ENCODE measurements around the gene LYRM4.
A peak's percentile ranks its signal among the peaks of the same experiment; 100 is the strongest.

The LYRM4 gene

DNA sequence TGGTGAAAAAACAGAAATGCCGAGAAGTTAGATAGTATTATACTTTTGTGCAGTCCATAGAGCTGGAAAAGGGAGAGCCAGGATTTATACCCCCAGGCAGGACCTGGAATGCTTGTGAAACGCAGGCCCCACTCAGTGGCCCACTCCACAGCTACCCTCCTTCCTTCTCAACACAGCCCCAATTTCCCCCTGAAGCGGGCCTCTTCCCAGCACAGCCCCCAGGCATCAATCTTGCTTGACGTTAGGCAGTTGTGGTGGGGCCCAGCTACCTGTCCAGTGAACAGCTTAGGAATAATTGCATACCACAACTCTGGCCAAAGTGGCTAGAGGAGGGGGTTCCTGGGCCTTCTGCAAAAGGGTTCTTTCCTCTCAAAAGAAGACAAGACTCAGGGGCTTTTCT is 114.4 kb downstream of the LYRM4 start:
- DNase-seq (ENCODE audit: low spot score), result no peak

DNA sequence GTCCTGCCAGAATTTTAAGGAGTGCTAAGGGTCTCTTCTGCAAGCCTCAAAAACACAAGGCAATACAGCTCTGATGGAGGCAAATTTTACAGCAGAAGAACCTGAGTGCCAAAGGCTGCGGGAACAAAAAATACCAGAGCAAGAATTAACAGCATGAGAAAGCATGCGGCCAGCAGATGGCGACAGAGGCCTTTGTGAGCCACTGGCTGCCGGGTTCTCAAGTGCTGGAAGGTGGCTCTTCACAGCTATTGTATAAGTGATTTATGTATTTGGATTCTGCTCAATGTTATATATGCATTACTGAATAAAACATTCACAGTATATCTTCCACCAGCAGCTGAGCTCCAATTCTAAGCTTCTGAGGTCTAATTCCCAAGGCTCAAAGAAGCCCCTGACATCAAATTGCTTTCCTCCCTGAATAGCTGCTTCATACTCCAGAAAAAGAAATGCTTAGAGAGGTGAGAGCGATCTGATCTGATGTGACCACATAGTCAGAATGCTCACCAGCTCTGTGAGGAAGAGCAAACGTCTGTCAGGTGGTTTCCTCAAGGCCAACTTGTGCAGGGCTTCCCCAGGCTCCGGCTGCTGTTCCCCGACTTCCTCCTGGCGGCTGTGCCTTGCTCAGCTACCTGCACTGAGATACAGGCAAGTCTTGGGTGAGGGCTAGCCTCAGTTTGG is 117.0 kb downstream of the LYRM4 start:
- DNase-seq (ENCODE audit: low spot score), result peak; percentile 83

- no peak for DNase-seq (ENCODE audit: low spot score)
These were observed 117.8 kb downstream of the LYRM4 start for GRCh38 chr6:5142915-5143314.

DNA sequence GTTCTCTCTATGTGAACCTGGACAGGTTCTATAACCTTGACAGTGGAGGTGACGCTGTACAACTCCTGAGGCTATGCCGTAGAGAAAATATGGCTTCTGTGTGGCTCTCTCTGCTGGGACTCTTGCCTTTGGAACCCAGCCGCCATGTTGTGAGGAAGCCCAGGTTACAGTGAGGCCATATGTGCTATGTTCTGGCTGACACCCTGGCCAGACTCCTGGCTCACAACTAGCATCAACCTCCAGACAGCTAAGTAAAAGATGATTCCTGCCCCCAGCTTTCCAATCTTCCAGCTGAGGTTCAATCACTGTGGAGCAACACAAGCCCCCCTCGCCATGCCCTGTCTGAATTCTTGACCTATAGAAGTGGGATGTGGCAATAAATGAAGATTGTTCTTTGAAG is 118.6 kb downstream of the LYRM4 start:
- no peak for DNase-seq (ENCODE audit: low spot score)

GRCh38 chr6:5141046-5141445 is 119.7 kb downstream of the LYRM4 start:
- DNase-seq (ENCODE audit: low spot score), result no peak

DNA sequence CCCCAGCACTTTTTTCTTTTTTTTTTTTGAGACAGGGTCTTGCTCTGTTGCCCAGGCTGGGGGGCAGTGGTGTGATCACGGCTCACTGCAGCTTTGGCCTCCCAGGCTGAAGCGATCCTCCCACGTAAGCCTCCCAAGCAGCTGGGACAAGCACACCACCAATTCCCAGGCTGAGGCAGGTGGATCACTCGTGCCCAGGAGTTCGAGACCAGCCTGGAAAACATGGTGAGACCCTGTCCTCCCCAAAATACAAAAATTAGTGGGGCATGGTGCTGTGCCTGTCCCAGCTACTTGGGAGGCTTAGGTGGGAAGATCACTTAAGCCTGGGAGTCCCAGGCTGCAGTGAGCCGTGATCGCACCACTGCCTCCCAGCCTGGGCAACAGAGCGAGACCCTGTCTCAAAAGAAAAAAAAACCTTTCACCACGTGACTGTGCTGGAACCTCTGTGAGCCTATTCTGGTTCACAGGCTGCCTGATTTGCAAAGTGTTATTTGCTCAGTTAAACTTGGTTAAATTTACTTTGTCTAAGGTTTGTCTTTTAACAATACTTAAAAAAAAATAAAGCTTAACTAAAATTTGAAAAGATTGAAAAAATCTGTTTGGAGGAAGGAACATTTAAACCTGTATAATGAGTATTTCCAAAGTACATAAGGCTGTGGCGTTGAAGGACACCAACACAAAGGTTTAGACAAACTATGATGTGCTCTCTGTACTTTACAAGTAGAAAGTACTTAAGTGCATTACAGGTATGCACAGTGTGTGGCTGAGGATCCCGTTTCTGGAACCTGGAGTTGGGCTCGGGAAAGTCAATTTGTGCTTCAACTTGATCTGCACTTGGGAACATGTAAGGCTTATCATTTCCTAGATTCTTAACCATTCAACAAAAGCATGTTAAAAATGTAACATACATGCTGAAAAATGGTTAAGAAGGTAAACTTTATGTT is 120.7 kb downstream of the LYRM4 start:
- no peak for DNase-seq (ENCODE audit: low spot score)

DNA sequence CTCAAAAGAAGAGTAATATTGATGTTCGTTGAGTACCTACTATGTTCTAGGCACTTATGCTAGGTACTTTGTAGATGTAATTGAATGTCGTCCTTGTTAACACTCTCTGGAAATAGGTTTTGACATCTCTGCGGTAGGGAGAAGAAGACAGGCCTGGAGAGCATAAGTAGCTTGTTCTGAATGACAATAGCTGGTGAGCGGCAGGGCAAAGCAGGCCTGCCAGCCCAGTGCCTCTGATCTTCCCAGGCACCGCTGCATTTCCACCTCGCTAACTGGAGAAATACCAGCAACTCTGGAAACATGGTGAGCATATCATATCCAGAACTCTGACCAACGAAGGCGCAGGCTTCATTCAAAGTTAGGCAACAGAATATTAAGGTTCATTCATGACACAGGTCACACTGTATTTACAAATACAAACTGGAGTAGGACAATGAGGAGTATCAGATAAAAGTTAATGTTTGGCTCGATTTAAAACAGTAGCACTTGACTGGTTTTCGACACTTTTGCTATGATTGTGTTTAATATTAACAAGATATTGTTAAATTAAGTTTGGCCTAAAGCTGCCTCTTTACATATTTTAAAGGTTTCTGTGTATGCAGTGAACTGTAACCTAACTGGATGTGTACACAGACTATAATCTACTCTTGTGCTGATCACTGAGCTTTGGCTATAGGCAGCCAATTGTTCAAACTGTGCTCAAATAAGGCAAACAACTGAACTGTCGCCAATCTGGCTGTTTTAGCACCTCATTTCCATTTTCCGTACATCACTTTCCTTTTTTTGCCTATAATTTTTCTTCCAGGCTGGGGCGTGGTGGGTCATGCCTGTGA is 121.5 kb downstream of the LYRM4 start:
- DNase-seq (ENCODE audit: low spot score), result no peak

- DNase-seq (ENCODE audit: low spot score), result no peak
These were observed 123.9 kb downstream of the LYRM4 start for GRCh38 chr6:5136851-5137250.

GRCh38 chr6:5135788-5136376 is 124.9 kb downstream of the LYRM4 start:
- DNase-seq (ENCODE audit: low spot score), result no peak

DNA sequence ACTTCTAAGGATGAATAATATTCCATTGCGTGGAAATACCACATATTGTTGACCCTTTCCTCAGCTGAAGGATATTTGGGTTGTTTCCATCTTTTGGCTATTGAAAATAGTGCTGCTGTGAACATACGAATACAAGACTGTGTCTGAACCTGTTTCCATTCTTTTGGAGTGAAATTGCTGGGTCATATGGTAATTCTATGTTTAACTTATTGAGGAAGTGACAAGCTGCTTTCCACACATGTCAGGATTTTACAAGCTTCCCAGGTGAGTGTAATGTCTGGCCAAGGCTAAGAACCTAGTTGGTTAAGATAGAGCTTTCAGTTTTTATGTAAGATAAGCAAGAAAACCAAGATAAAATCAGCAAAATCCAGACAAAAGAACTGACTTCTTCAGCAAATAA is 126.8 kb downstream of the LYRM4 start:
- no peak for DNase-seq (ENCODE audit: low spot score)

DNA sequence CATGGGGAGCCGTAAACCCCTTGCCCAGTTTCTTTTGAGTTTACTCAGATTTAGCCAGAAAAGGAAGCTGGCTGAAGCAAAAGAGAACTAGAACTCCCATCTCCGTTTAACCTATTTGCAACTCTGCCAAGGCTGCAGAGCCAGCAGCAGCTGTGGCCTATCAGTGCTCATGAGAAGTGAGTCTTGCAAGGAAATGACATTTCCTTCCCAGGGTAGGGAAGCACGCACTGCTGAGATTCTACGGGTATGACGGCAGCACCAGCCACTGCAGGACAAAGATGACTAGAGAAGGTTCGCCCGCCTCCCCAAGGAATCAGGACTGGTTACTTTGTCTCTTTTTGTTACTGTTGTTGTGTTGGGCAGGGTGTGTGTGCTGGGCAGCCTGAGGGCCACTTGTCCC is 128.0 kb downstream of the LYRM4 start:
- no peak for DNase-seq (ENCODE audit: low spot score)

DNA sequence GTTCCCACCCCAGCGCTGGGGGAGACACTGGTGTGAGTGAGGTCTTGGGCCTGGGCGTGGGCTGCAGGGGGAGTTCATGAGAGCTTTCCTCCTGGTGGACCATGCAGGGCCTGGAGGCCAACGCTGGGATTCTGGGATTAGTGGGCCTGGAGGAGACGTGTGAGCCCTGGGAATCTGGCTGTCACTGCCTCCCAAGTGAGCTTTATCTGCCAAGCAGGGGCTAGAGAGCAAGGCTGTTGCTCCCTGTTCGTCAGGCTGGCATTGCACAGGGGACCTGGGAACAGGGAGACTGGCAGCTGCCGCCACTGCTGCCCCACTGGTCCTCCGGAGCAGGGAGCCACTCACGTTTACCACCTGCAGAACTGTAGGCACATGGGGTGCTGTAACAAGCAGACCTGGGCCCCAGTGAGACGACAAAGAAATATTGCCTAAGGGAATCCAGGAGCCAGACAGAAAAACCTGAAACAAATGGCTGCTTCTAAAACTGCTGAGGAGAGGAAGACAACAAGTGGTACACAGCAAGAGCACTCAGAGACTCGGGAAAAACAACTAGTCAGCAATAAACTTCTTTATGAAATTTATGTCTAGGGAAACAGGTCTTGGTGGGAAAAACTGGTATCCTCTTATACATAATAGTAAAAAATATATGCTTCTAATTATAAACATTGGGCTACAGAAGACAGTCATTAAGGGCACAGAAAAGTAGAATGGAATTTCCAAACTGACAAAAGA is 130.4 kb downstream of the LYRM4 start:
- DNase-seq (ENCODE audit: low spot score), result no peak

DNA sequence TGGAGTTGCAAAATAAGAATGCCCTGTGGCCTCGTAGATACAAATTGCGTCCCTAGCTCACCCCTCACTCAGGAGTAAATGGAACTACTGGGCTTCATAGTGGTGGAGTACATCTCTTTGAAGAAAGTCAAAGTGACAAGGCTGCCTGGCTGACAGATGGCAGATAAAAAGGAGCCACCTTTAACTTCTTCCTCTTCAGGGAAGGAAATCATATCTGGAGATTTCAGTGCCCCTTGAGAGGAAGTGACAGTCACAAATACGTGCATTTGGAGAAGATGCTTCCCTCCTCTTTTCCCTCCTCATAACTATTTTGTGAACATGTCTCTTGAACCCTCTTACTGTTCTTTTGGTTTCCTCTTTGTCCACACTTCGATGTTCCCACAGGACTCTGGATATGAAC is 132.4 kb downstream of the LYRM4 start:
- no peak for DNase-seq (ENCODE audit: low spot score)

DNA sequence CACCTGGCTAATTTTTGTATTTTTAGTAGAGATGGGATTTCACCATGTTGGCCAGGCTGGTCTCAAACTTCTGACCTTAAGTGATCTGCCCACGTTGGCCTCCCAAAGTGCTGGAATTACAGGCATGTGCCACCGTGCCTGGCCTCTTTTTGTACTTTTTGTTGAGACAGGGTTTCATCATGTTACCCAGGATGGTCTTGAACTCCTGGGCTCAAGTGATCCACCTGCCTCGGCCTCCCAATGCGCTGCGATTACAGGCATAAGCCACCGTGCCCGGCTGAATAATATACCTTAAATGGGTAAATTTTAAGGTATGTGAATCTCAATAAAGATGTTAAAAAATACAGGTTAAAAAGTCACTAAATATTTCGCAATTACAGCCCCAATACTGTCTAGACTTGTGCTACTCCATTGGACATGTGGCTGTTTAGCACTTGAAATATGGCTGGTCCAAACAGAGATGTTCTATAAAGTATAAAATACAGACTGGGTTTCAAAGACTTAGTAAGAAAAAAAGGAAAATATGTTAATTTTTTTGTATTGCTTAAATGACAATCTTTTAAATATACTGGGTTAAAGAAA is 133.6 kb downstream of the LYRM4 start:
- no peak for DNase-seq (ENCODE audit: low spot score)

DNA sequence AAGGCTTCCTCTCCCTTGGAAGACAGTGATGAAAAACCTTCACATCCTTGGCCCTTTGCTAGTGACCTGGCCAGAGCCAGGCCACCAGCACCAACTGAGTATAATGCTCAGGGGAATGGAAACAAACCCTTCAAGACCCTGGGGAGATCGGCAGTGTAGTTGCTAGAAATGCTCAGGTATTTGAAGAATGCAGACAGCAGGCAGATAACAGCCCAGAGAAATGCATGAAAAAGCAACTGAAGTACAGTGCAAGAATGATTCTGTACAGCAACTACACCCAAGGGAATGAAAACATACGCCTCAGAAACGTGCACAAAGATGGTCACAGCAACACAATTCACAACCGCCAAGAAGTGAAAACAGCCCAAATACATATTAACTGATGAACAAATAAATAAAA is 134.5 kb downstream of the LYRM4 start:
- no peak for DNase-seq (ENCODE audit: low spot score)

DNA sequence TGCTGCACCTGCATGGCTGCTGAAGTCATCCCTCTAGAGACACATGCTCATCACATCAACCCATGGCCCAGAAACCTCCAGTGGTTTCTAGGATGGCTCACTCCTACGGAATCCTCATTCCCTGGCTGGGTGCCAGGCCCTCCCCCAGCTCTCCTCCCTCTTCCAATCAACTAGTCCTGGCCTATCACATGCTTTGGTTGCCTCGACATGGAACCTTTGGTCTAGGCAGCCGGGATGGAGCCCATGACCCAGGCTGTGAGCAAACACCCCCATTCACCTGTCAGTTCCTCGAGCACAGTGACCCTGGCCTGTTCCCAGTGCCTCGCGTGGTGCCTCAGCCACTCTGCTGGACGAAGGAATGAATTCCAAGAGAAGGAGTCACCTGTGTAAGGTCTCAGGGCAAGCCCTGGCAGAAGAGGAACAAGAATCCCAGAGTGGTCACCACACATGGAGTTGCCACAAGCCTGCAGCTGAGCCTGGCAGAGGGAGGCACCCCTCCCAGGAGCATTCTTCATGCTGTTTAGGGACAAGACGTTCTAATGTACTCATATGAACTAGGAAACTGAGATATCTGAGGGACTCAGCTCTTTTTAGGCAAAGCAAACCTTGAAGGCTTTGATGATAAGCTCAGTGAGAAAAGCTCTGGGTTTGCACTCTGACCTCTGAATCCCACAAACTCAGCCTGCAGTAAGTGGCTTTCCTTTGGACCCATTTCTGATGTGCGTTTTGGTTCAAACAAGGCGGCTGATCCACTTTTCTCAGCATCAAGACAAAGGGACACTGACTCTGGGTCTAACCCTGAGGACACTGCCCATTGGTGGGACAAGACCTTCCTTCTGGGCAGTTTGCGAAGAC is 135.4 kb downstream of the LYRM4 start:
- DNase-seq (ENCODE audit: low spot score), result no peak

DNA sequence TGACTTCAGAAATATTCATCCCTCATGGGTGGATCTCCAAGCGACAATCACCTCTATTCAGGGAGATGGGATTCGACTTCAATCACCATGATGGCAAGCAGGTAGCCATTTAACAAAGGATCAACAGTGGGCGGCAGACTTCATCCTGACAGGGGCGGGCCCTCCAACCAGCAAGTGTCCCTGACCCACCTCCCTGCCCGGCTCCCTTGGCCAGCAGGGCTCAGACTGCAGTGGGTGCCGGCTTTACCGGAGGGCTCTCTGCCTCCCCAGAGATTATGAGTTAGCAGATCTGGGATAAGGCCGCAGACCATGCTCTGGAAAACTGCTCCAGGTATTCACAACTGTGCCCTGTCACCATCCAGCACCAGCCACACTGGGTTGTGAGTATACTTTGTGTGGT is 136.2 kb downstream of the LYRM4 start:
- DNase-seq (ENCODE audit: low spot score), result no peak

- no peak for DNase-seq (ENCODE audit: low spot score)
These were observed 137.2 kb downstream of the LYRM4 start for GRCh38 chr6:5123296-5124143.

- no peak for DNase-seq (ENCODE audit: low spot score)
These were observed 138.1 kb downstream of the LYRM4 start for GRCh38 chr6:5122504-5123112.
